Peyer's patch (tissue), 4 donors: ENCODE measurements around the gene SEMA4D. TPM values are rescaled to one million over a fixed set of nuclear protein-coding genes. Genes with fewer than 3 reads are reported as not detected.
A peak's percentile ranks its signal among the peaks of the same experiment; 100 is the strongest.

Experiments used
- DNase-seq, 3 donors: peaks; one replicate each; pipeline ENCODE4 v3.0.0-alpha.2; 2017 to 2019
- H3K27ac ChIP-seq, 4 donors: fragments of 200-600 bp; sonication (generic); one replicate each; pipeline ENCODE4 v1.5.1; 2016 to 2019
- H3K27me3 ChIP-seq, 2 donors: fragments of 200-600 bp; sonication (generic); one replicate each; pipeline ENCODE4 v1.5.1; 2019
- H3K36me3 ChIP-seq, 3 donors: fragments of 200-600 bp; sonication (generic); one replicate each; pipeline ENCODE4 v1.5.1; 2016 to 2019
- H3K4me1 ChIP-seq, 4 donors: fragments of 200-600 bp; sonication (generic); one replicate each; pipeline ENCODE4 v1.5.1; 2016 to 2019
- H3K4me3 ChIP-seq, 4 donors: fragments of 200-600 bp; sonication (generic); 1 replicate in 3 of 4; 2 replicates in 1 of 4; pipeline ENCODE4 v1.5.1; 2016 to 2019; ENCODE audit warnings: mild to moderate bottlenecking in 1 of 4
- H3K9me3 ChIP-seq, 4 donors: fragments of 200-600 bp; sonication (generic); one replicate each; pipeline ENCODE4 v1.5.1; 2016 to 2019; ENCODE audit warnings: mild to moderate bottlenecking in 1 of 4
- POLR2A ChIP-seq, 2 donors: fragments of 450-650 bp; IDR thresholded peaks; one replicate each; pipeline ENCODE4 v1.5.1; 2017; ENCODE audit warnings: antibody characterized with exemption in 2 of 2, mild to moderate bottlenecking in 2 of 2, moderate library complexity in 2 of 2
- total RNA-seq, 4 donors: library from RNA; depleted of rRNA; stranded (reverse); fragments of >200 nt; gene quantifications; one replicate each; pipeline ENCODE4 v1.1.0, GENCODE V29; 2016
- TF ChIP-seq, protein P1 (sequence below), 6 experiments: fragments of 450-650 bp in 4 of 6; fragments of 200-600 bp in 2 of 6; sonication (generic) in 1 of 6; IDR thresholded peaks; one replicate each; pipeline ENCODE4 v1.5.1; 2017 to 2019; ENCODE audit warnings: antibody characterized with exemption in 6 of 6, mild to moderate bottlenecking in 3 of 6, moderate library complexity in 1 of 6

SEMA4D gene
- total RNA-seq, 4 donors from 2014 or later = 24.3 to 124 (median 30.0) TPM

GRCh38 chr9:89356782-89357181 is 141.1 kb downstream of the SEMA4D start:
- Histone ChIP-seq H3K36me3 (peaks cover 0 to 93% (median 0%) of the 10 kb centered on the region in 3 donors), H3K27ac (no peak overlapping the region), H3K27me3 (no peaks in the 10 kb centered on the region), H3K4me3 (no peak overlapping the region), H3K9me3 (no peaks in the 10 kb centered on the region), H3K4me1 (no peaks in the 10 kb centered on the region)
- TF ChIP-seq, protein P1, sequence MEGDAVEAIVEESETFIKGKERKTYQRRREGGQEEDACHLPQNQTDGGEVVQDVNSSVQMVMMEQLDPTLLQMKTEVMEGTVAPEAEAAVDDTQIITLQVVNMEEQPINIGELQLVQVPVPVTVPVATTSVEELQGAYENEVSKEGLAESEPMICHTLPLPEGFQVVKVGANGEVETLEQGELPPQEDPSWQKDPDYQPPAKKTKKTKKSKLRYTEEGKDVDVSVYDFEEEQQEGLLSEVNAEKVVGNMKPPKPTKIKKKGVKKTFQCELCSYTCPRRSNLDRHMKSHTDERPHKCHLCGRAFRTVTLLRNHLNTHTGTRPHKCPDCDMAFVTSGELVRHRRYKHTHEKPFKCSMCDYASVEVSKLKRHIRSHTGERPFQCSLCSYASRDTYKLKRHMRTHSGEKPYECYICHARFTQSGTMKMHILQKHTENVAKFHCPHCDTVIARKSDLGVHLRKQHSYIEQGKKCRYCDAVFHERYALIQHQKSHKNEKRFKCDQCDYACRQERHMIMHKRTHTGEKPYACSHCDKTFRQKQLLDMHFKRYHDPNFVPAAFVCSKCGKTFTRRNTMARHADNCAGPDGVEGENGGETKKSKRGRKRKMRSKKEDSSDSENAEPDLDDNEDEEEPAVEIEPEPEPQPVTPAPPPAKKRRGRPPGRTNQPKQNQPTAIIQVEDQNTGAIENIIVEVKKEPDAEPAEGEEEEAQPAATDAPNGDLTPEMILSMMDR (IDR thresholded peaks at IDR 0.05) = no peak
- TF ChIP-seq POLR2A (IDR thresholded peaks at IDR 0.05) = no peak
- DNase-seq = no peak

DNA sequence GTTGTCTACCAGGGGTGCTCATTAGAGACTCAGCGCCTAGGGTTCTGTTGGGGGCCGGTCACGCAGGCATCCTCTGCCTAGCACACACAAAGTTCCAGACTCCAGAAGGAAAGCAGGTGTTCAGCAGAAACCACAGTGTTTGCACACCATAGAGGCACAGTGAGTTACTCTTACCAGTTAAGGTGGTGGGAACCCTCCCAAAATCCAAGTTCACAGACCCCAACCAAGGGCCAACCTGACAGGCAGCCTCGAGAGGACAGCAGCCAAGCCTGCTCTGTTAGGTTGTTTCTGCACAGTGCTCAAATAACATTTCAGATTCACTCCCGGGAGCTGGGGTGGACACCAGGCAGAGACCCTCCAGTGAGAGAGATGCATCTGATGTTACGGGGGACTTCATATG is 143.4 kb downstream of the SEMA4D start:
- H3K36me3 ChIP-seq = peaks cover 0 to 93% (median 0%) of the 10 kb centered on the region in 3 donors
- no peak overlapping the region for H3K4me3 ChIP-seq
- TF ChIP-seq, protein P1 (IDR thresholded peaks at IDR 0.05) = no peak
- no peak for DNase-seq
- H3K9me3 ChIP-seq = no peaks in the 10 kb centered on the region
- H3K27ac ChIP-seq = no peak overlapping the region
- H3K4me1 ChIP-seq = no peaks in the 10 kb centered on the region
- H3K27me3 ChIP-seq = no peaks in the 10 kb centered on the region

DNA sequence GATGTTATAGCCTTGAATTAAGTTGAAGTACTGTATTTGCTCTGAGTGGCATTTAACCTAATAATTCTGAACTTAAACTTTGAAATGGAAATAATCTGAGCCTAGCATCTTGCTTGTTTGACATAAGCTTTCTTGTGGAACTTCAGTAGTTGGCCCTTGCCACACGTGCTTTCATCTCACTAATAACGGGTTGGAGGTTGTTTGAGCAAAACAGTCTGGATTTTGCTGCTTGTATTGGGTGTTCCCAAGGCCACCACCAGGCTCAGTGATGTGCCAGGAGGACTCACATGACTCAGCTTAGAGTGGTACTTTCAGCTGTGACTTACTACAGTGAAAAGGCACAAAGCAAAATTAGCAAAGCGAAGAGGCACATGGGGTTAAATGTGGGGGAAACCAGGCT is 143.9 kb downstream of the SEMA4D start:
- H3K4me3 ChIP-seq = no peak overlapping the region
- H3K27ac ChIP-seq = no peak overlapping the region
- H3K36me3 ChIP-seq = peaks cover 0 to 94% (median 0%) of the 10 kb centered on the region in 3 donors
- H3K9me3 ChIP-seq = no peaks in the 10 kb centered on the region
- H3K4me1 ChIP-seq = no peaks in the 10 kb centered on the region
- TF ChIP-seq, protein P1 (IDR thresholded peaks at IDR 0.05) = no peak
- no peak for TF ChIP-seq POLR2A (IDR thresholded peaks at IDR 0.05)
- H3K27me3 ChIP-seq = no peaks in the 10 kb centered on the region
- no peak for DNase-seq

GRCh38 chr9:89352874-89353649 is 144.9 kb downstream of the SEMA4D start:
- H3K36me3 ChIP-seq = peaks cover 0 to 94% (median 0%) of the 10 kb centered on the region in 3 donors

GRCh38 chr9:89352451-89352850 is 145.5 kb downstream of the SEMA4D start:
- Histone ChIP-seq H3K36me3 (peaks cover 0 to 94% (median 0%) of the 10 kb centered on the region in 3 donors), H3K27ac (no peak overlapping the region), H3K27me3 (no peaks in the 10 kb centered on the region), H3K9me3 (no peaks in the 10 kb centered on the region), H3K4me1 (no peaks in the 10 kb centered on the region), H3K4me3 (no peak overlapping the region)
- DNase-seq = peak in 1 of 3 donors; percentile 29
- no peak for TF ChIP-seq POLR2A (IDR thresholded peaks at IDR 0.05)
- TF ChIP-seq, protein P1 (IDR thresholded peaks at IDR 0.05) = no peak

More at GRCh38 chr9:89352874-89353649, 144.9 kb downstream of the SEMA4D start:
- Histone ChIP-seq H3K9me3 (no peaks in the 10 kb centered on the region), H3K4me3 (no peak overlapping the region), H3K27me3 (no peaks in the 10 kb centered on the region), H3K4me1 (no peaks in the 10 kb centered on the region), H3K27ac (peak overlapping the region in 1 of 4 donors; percentile 9)
- DNase-seq = no peak
- TF ChIP-seq, protein P1 (IDR thresholded peaks at IDR 0.05) = no peak
- no peak for TF ChIP-seq POLR2A (IDR thresholded peaks at IDR 0.05)
